H1 (cell line): ENCODE results near the gene PLAAT1.

Source experiments
- ATF3 ChIP-seq: IDR thresholded peaks from 2 replicates; pipeline ENCODE4 v1.6.1; 2011; ENCODE audit warnings: low read depth, mild to moderate bottlenecking, low read length; ENCODE audit not compliant: insufficient read depth
- CBX5 ChIP-seq: fragments of 300-800, 300-1000 bp; sonication (generic); IDR thresholded peaks from 2 replicates; pipeline ENCODE4 v1.7.1; 2016; ENCODE audit warnings: antibody characterized with exemption, low read length, low read depth
- CEBPB ChIP-seq: IDR thresholded peaks from 2 replicates; pipeline ENCODE4 v1.6.1; 2012; ENCODE audit warnings: low read depth, low read length
- CTCF ChIP-seq, 3 experiments: IDR thresholded peaks; 1 replicate in 2 of 3; 2 replicates in 1 of 3; pipeline versions ENCODE4 v1.5.1 to v1.6.1; 2011; ENCODE audit warnings: low read length in 3 of 3, mild to moderate bottlenecking in 3 of 3, inconsistent platforms in 2 of 3, low read depth in 1 of 3, moderate library complexity in 1 of 3; ENCODE audit not compliant: insufficient read depth in 1 of 3; ENCODE audit errors: control extremely low read depth in 1 of 3
- EP300 ChIP-seq, 2 experiments: IDR thresholded peaks; 1 replicate in 1 of 2; 2 replicates in 1 of 2; pipeline ENCODE4 v1.6.1; 2011 to 2012; ENCODE audit warnings: low read depth in 2 of 2, low read length in 2 of 2, mild to moderate bottlenecking in 2 of 2, borderline replicate concordance in 1 of 2, inconsistent platforms in 1 of 2, moderate library complexity in 1 of 2
- EZH2 ChIP-seq: fragments of 200-600 bp; sonication (generic); IDR thresholded peaks from 2 replicates; pipeline ENCODE4 v1.7.1; 2012; ENCODE audit warnings: low read depth, mild to moderate bottlenecking, moderate library complexity, low read length, inconsistent platforms; ENCODE audit not compliant: severe bottlenecking
- GABPA ChIP-seq: IDR thresholded peaks from 2 replicates; pipeline ENCODE4 v1.6.1; 2011; ENCODE audit warnings: mild to moderate bottlenecking, low read length, moderate library complexity, borderline replicate concordance; ENCODE audit not compliant: insufficient read depth
- HDAC2 ChIP-seq, 2 experiments: fragments of 300-600 bp in 1 of 2; sonication (generic) in 1 of 2; IDR thresholded peaks; 2 replicates each; pipeline ENCODE4 v1.6.1; 2011 to 2012; ENCODE audit warnings: low read depth in 2 of 2, low read length in 2 of 2, mild to moderate bottlenecking in 2 of 2, moderate library complexity in 2 of 2, borderline replicate concordance in 1 of 2, inconsistent platforms in 1 of 2
- PHF8 ChIP-seq: fragments of 200-600 bp; sonication (generic); conservative IDR thresholded peaks from 2 replicates; pipeline ENCODE4 v1.7.1; 2012; ENCODE audit warnings: low read depth, mild to moderate bottlenecking, inconsistent platforms, low read length, moderate library complexity
- POLR2A ChIP-seq, 2 experiments: IDR thresholded peaks; 1 replicate in 1 of 2; 2 replicates in 1 of 2; pipeline ENCODE4 v1.6.1; 2011; ENCODE audit warnings: low read depth in 2 of 2, low read length in 2 of 2, mild to moderate bottlenecking in 2 of 2; ENCODE audit errors: control extremely low read depth in 1 of 2
- POLR2AphosphoS5 ChIP-seq: IDR thresholded peaks from 2 replicates; pipeline ENCODE4 v1.6.1; 2011; ENCODE audit warnings: low read depth, low read length
- RAD21 ChIP-seq, 2 experiments: IDR thresholded peaks in 1 of 2; conservative IDR thresholded peaks in 1 of 2; 2 replicates each; pipeline ENCODE4 v1.6.1; 2011; ENCODE audit warnings: low read depth in 2 of 2, low read length in 2 of 2, improper control_type of control experiment in 1 of 2, inconsistent platforms in 1 of 2, mild to moderate bottlenecking in 1 of 2, moderate library complexity in 1 of 2
- SUZ12 ChIP-seq: fragments of 200-600 bp; sonication (generic); IDR thresholded peaks from 2 replicates; pipeline ENCODE4 v1.6.1; 2012; ENCODE audit warnings: mild to moderate bottlenecking, inconsistent platforms, low read length, moderate library complexity, mixed read lengths
- TAF1 ChIP-seq: IDR thresholded peaks from 2 replicates; pipeline ENCODE4 v1.6.1; 2011; ENCODE audit warnings: mild to moderate bottlenecking, low read depth, low read length

GRCh38 chr3:193210618-193211017 lies 30.4 kb upstream of the PLAAT1 start:
- TF ChIP-seq GABPA (no peak), CTCF (IDR thresholded peaks at IDR 0.05; ENCODE audit: control extremely low read depth in 1 of 3, insufficient read depth in 1 of 3, low read depth in 1 of 3, low read length in 3 of 3) (no peak), EP300 (IDR thresholded peaks at IDR 0.05; ENCODE audit: borderline replicate concordance in 1 of 2, low read depth in 2 of 2, low read length in 2 of 2) (no peak), POLR2AphosphoS5 (no peak), CBX5 (no peak), POLR2A (IDR thresholded peaks at IDR 0.05; ENCODE audit: control extremely low read depth in 1 of 2, low read depth in 2 of 2, low read length in 2 of 2) (no peak), ATF3 (no peak), RAD21 (IDR thresholded peaks at IDR 0.05 in 1 of 2, conservative IDR thresholded peaks at IDR 0.05 in 1 of 2; ENCODE audit: low read depth in 2 of 2, low read length in 2 of 2) (no peak), HDAC2 (IDR thresholded peaks at IDR 0.05; ENCODE audit: borderline replicate concordance in 1 of 2, low read depth in 2 of 2, low read length in 2 of 2) (no peak), EZH2 (no peak), TAF1 (no peak), PHF8 (no peak), CEBPB (no peak), SUZ12 (no peak)
